Mesothelial cell of epicardium (in vitro differentiated cells): Measurements from ENCODE around the gene C6orf118. TPM values are rescaled to one million over a fixed set of nuclear protein-coding genes. Genes with fewer than 3 reads are reported as not detected.

Experiments used
- DNase-seq, 2 experiments: peaks; one replicate each; pipeline ENCODE4 v3.0.0; 2021; ENCODE audit warnings: low spot score in 2 of 2; ENCODE audit not compliant: unreplicated experiment in 2 of 2
- H3K27ac Mint-ChIP-seq: 2 replicates; pipeline ENCODE4 v1.8.0; 2021; ENCODE audit warnings: mixed read lengths
- H3K27me3 Mint-ChIP-seq: 2 replicates; pipeline ENCODE4 v1.8.0; 2021; ENCODE audit warnings: low read depth, mixed read lengths
- H3K36me3 Mint-ChIP-seq: 2 replicates; pipeline ENCODE4 v1.8.0; 2021; ENCODE audit warnings: mixed read lengths
- H3K4me1 Mint-ChIP-seq: 2 replicates; pipeline ENCODE4 v1.8.0; 2021; ENCODE audit warnings: mixed read lengths
- H3K4me3 Mint-ChIP-seq: 2 replicates; pipeline ENCODE4 v1.8.0; 2021; ENCODE audit warnings: mild to moderate bottlenecking, moderate library complexity, mixed read lengths
- H3K9me3 Mint-ChIP-seq: 2 replicates; pipeline ENCODE4 v1.8.0; 2021; ENCODE audit warnings: mixed read lengths
- CTCF ChIP-seq: fragments of 200-600 bp; sonication (generic); IDR thresholded peaks from one replicate; pipeline ENCODE4 v1.5.0; 2021; ENCODE audit warnings: antibody characterized with exemption; ENCODE audit not compliant: unreplicated experiment
- total RNA-seq: library from RNA; stranded (reverse); gene quantifications from 3 replicates; pipeline ENCODE4 v1.2.1, GENCODE V29; 2021

C6orf118 gene
- total RNA-seq, 1 donor from 2014 or later = 0.27 TPM

- Mint-ChIP-seq H3K4me3 (no peak overlapping the region), H3K27me3 (peaks cover 4% of the 10 kb centered on the region), H3K4me1 (peaks cover 7% of the 10 kb centered on the region), H3K27ac (no peak overlapping the region), H3K36me3 (peaks cover 6% of the 10 kb centered on the region), H3K9me3 (peaks cover 22% of the 10 kb centered on the region)
- DNase-seq = no peak
- TF ChIP-seq CTCF = peak; percentile 56
Observed at GRCh38 chr6:165231581-165232561, 77.5 kb downstream of the C6orf118 start.

- no peak for TF ChIP-seq CTCF
- Mint-ChIP-seq H3K27ac (no peak overlapping the region), H3K4me3 (no peak overlapping the region), H3K9me3 (peaks cover 24% of the 10 kb centered on the region), H3K27me3 (peaks cover 4% of the 10 kb centered on the region), H3K4me1 (peaks cover 7% of the 10 kb centered on the region), H3K36me3 (peaks cover 6% of the 10 kb centered on the region)
- DNase-seq = no peak
Observed at GRCh38 chr6:165231177-165231576, 78.2 kb downstream of the C6orf118 start.
